GM23338 (cell line): ENCODE measurements around the gene PFKFB3. TPM values are rescaled to one million over a fixed set of nuclear protein-coding genes. Genes with fewer than 3 reads are reported as not detected.

ENCODE experiments used
- ATAC-seq: fragments of 200-7000 bp; cut with Tn5 transposase; 3 replicates; pipeline ENCODE4 v1.9.1; 2020
- DNase-seq: peaks from one replicate; pipeline ENCODE4 v3.0.0-alpha.2; 2015; ENCODE audit warnings: low spot score
- H2AFZ ChIP-seq: fragments of 200-600 bp; sonication (generic); 2 replicates; pipeline ENCODE4 v1.8.0; 2016; ENCODE audit warnings: antibody characterized with exemption, mild to moderate bottlenecking, moderate library complexity
- H3F3A ChIP-seq: fragments of 200-600 bp; sonication (generic); replicated peaks from 2 replicates; pipeline ENCODE4 v1.8.0; 2017; ENCODE audit warnings: antibody characterized with exemption, mixed run types, low read depth
- H3K27ac ChIP-seq: fragments of 200-600 bp; sonication (generic); 2 replicates; pipeline ENCODE4 v1.6.1; 2016; ENCODE audit warnings: low read depth
- H3K27me3 ChIP-seq: fragments of 200-600 bp; sonication (generic); 2 replicates; pipeline ENCODE4 v1.8.0; 2016; ENCODE audit warnings: mild to moderate bottlenecking, mixed run types, moderate library complexity; ENCODE audit not compliant: insufficient read depth
- H3K36me3 ChIP-seq: fragments of 200-600 bp; sonication (generic); 2 replicates; pipeline ENCODE4 v1.8.0; 2016; ENCODE audit warnings: mild to moderate bottlenecking; ENCODE audit not compliant: insufficient read depth
- H3K4me1 ChIP-seq: fragments of 200-600 bp; sonication (generic); 2 replicates; pipeline ENCODE4 v1.8.0; 2016; ENCODE audit warnings: mild to moderate bottlenecking, moderate library complexity; ENCODE audit not compliant: insufficient read depth
- H3K4me2 ChIP-seq: fragments of 200-600 bp; sonication (generic); 2 replicates; pipeline ENCODE4 v1.7.1; 2017; ENCODE audit warnings: mixed run types
- H3K4me3 ChIP-seq: fragments of 200-600 bp; sonication (generic); 2 replicates; pipeline ENCODE4 v1.6.1; 2016; ENCODE audit warnings: mixed run types
- H3K79me2 ChIP-seq: fragments of 200-600 bp; sonication (generic); replicated peaks from 2 replicates; pipeline ENCODE4 v1.8.0; 2017; ENCODE audit warnings: mild to moderate bottlenecking; ENCODE audit not compliant: insufficient read depth
- H3K9me2 ChIP-seq: fragments of 200-600 bp; sonication (generic); 2 replicates; pipeline ENCODE4 v1.8.0; 2017; ENCODE audit not compliant: insufficient read depth
- H4K20me1 ChIP-seq: fragments of 200-600 bp; sonication (generic); replicated peaks from 2 replicates; pipeline ENCODE4 v1.8.0; 2017; ENCODE audit warnings: mild to moderate bottlenecking; ENCODE audit not compliant: insufficient read depth
- H3K27ac Mint-ChIP-seq: 2 replicates; pipeline ENCODE4 v1.8.0; 2020; ENCODE audit warnings: inconsistent platforms, mild to moderate bottlenecking, moderate library complexity, mixed read lengths
- H3K27me3 Mint-ChIP-seq: 3 replicates; pipeline ENCODE4 v1.8.0; 2022; ENCODE audit warnings: low read depth, mild to moderate bottlenecking, moderate library complexity, mixed read lengths, inconsistent platforms; ENCODE audit not compliant: insufficient read depth, poor library complexity
- H3K36me3 Mint-ChIP-seq: 3 replicates; pipeline ENCODE4 v1.8.0; 2021; ENCODE audit warnings: low read depth, mild to moderate bottlenecking, inconsistent platforms, moderate library complexity, mixed read lengths
- H3K4me1 Mint-ChIP-seq: 3 replicates; pipeline ENCODE4 v1.8.0; 2020; ENCODE audit warnings: mild to moderate bottlenecking, inconsistent platforms, mixed read lengths
- H3K4me3 Mint-ChIP-seq: 3 replicates; pipeline ENCODE4 v1.8.0; 2021; ENCODE audit warnings: moderate library complexity, mild to moderate bottlenecking, inconsistent platforms, mixed read lengths
- H3K9me3 Mint-ChIP-seq: 3 replicates; pipeline ENCODE4 v1.8.0; 2020; ENCODE audit warnings: moderate library complexity, mild to moderate bottlenecking, inconsistent platforms, mixed read lengths
- CTCF ChIP-seq, 2 experiments: fragments of 200-600 bp in 1 of 2; sonication (generic) in 1 of 2; conservative IDR thresholded peaks; 2 replicates each; pipeline versions ENCODE4 v1.5.1 to v1.6.1; 2016 to 2017; ENCODE audit warnings: antibody characterized with exemption in 2 of 2, low read depth in 2 of 2, mild to moderate bottlenecking in 2 of 2, moderate library complexity in 1 of 2
- EZH2 ChIP-seq: fragments of 200-600 bp; sonication (generic); IDR thresholded peaks from one replicate; pipeline ENCODE4 v1.8.0; 2017; ENCODE audit warnings: antibody characterized with exemption, mild to moderate bottlenecking, low read depth; ENCODE audit not compliant: unreplicated experiment
- EZH2phosphoT487 ChIP-seq: fragments of 200-600 bp; sonication (generic); IDR thresholded peaks from one replicate; pipeline ENCODE4 v1.8.1; 2018; ENCODE audit warnings: antibody characterized with exemption; ENCODE audit not compliant: unreplicated experiment
- JUNB ChIP-seq: IDR thresholded peaks from one replicate; pipeline ENCODE4 v1.6.1; 2016; ENCODE audit warnings: antibody characterized with exemption; ENCODE audit not compliant: unreplicated experiment
- POLR2AphosphoS5 ChIP-seq: IDR thresholded peaks from 2 replicates; pipeline ENCODE4 v1.6.1; 2016; ENCODE audit warnings: antibody characterized with exemption, low read depth
- REST ChIP-seq: IDR thresholded peaks from one replicate; pipeline ENCODE4 v1.6.1; 2018; ENCODE audit warnings: antibody characterized with exemption; ENCODE audit not compliant: unreplicated experiment
- STAT1 ChIP-seq: IDR thresholded peaks from one replicate; pipeline ENCODE4 v1.6.1; 2016; ENCODE audit warnings: antibody characterized with exemption; ENCODE audit not compliant: unreplicated experiment
- ZNF114 ChIP-seq: fragments of 250-450 bp; sonication (Bioruptor Pico); IDR thresholded peaks from 2 replicates; pipeline ENCODE4 v1.5.0; 2020; ENCODE audit warnings: mild to moderate bottlenecking, moderate library complexity
- ZNF462 ChIP-seq: fragments of 250-450 bp; sonication (Bioruptor Pico); IDR thresholded peaks from 2 replicates; pipeline ENCODE4 v1.5.0; 2020; ENCODE audit warnings: mild to moderate bottlenecking, moderate library complexity
- polyA plus RNA-seq: library from polyadenylated mRNA; unstranded; fragments of >200 nt; fragmentation: Nextera tagmentation; extraction: Ambion mirVana; gene quantifications from 2 replicates; pipeline ENCODE4 v1.2.1, GENCODE V29; 2016
- total RNA-seq: library from RNA; depleted of rRNA; stranded (reverse); fragments of >200 nt; shearing (Covaris generic); gene quantifications from 2 replicates; pipeline ENCODE4 v1.2.3, GENCODE V29; 2014

PFKFB3 gene
- total and polyA plus RNA-seq, 2 experiments from 2014 or later = 9.5 to 26.8 TPM

GRCh38 chr10:6269432-6269831, 66.7 kb downstream of the PFKFB3 start:
- Mint-ChIP-seq H3K4me1 (no peaks in the 10 kb centered on the region), H3K36me3 (no peaks in the 10 kb centered on the region), H3K9me3 (no peaks in the 10 kb centered on the region), H3K27ac (no peak overlapping the region), H3K27me3 (peaks cover 7% of the 10 kb centered on the region), H3K4me3 (no peak overlapping the region)
- Histone ChIP-seq H3K27ac (no peak overlapping the region), H3F3A (no peaks in the 10 kb centered on the region), H3K4me1 (no peaks in the 10 kb centered on the region), H3K27me3 (no peaks in the 10 kb centered on the region), H3K4me3 (no peak overlapping the region), H4K20me1 (no peaks in the 10 kb centered on the region), H3K36me3 (no peaks in the 10 kb centered on the region), H2AFZ (no peak overlapping the region), H3K79me2 (no peaks in the 10 kb centered on the region), H3K9me2 (no peaks in the 10 kb centered on the region), H3K4me2 (no peak overlapping the region)
- no peak for DNase-seq
- ATAC-seq = no peak
- TF ChIP-seq ZNF114 = no peak

GRCh38 chr10:6269953-6270867, 67.5 kb downstream of the PFKFB3 start:
- H3K27me3 Mint-ChIP-seq = peaks cover 7% of the 10 kb centered on the region
- H3K27ac ChIP-seq = no peak overlapping the region
- H3K27me3 ChIP-seq = no peaks in the 10 kb centered on the region
- TF ChIP-seq CTCF (conservative IDR thresholded peaks at IDR 0.05; ENCODE audit: low read depth in 2 of 2) (no peak), EZH2 (no peak), POLR2AphosphoS5 (no peak), EZH2phosphoT487 (no peak), STAT1 (no peak), REST (no peak), JUNB (no peak), ZNF114 (no peak), ZNF462 (CRISPR knock-in tag) (no peak)

More at GRCh38 chr10:6269953-6270867, 67.5 kb downstream of the PFKFB3 start:
- H3K9me2 ChIP-seq = no peaks in the 10 kb centered on the region
- no peak for ATAC-seq
- Mint-ChIP-seq H3K4me3 (no peak overlapping the region), H3K9me3 (no peaks in the 10 kb centered on the region), H3K27ac (no peak overlapping the region), H3K36me3 (no peaks in the 10 kb centered on the region), H3K4me1 (0 out of 3 replicates have a peak, but pooled peaks cover 3% of the 10 kb centered on the region)
- no peak overlapping the region for H3K4me2 ChIP-seq
- DNase-seq = no peak
- H2AFZ ChIP-seq = no peak overlapping the region
- H3K4me1 ChIP-seq = no peaks in the 10 kb centered on the region
- no peaks in the 10 kb centered on the region for H3F3A ChIP-seq
- H4K20me1 ChIP-seq = no peaks in the 10 kb centered on the region
- H3K36me3 ChIP-seq = no peaks in the 10 kb centered on the region
- H3K4me3 ChIP-seq = no peak overlapping the region
- H3K79me2 ChIP-seq = no peaks in the 10 kb centered on the region
